ENCODE results near the gene RHBDF2.

The RHBDF2 gene

GRCh38 chr17:76452660-76453430, 48.4 kb downstream of the RHBDF2 start, which contains the start of gene UBE2O:
UBE2O (minus strand) TSS chr17:76453152; CDS start chr17:76453141, 11 bp downstream.
- peak; percentile 76; the same call in 1 of the 2 replicates for TF ChIP-seq TAF1 (IDR thresholded peaks at IDR 0.05; ENCODE audit: borderline replicate concordance, insufficient read depth, low read length)
- no peak for TF ChIP-seq REST (IDR thresholded peaks at IDR 0.05; ENCODE audit: insufficient read depth in 1 of 2, low read depth in 2 of 2, low read length in 2 of 2)
- no peak for TF ChIP-seq SIN3A (IDR thresholded peaks at IDR 0.05; ENCODE audit: borderline replicate concordance, insufficient read depth, low read length)
- peak; percentile 78 for TF ChIP-seq FOXP2 (optimal IDR thresholded peaks at IDR 0.05; ENCODE audit: borderline replicate concordance, extremely low read depth, extremely low read length, insufficient read depth)
- peak; percentile 66 for TF ChIP-seq POLR2AphosphoS5 (IDR thresholded peaks at IDR 0.05; ENCODE audit: low read depth, low read length)

- TF ChIP-seq FOXP2 (optimal IDR thresholded peaks at IDR 0.05; ENCODE audit: borderline replicate concordance, extremely low read depth, extremely low read length, insufficient read depth) (no peak), TAF1 (IDR thresholded peaks at IDR 0.05; ENCODE audit: borderline replicate concordance, insufficient read depth, low read length) (no peak), POLR2AphosphoS5 (IDR thresholded peaks at IDR 0.05; ENCODE audit: low read depth, low read length) (no peak), SIN3A (IDR thresholded peaks at IDR 0.05; ENCODE audit: borderline replicate concordance, insufficient read depth, low read length) (no peak), REST (IDR thresholded peaks at IDR 0.05; ENCODE audit: insufficient read depth in 1 of 2, low read depth in 2 of 2, low read length in 2 of 2) (no peak)
Observed at GRCh38 chr17:76452127-76452659, 49.0 kb downstream of the RHBDF2 start.

GRCh38 chr17:76451506-76451905, 49.7 kb downstream of the RHBDF2 start:
- TF ChIP-seq TAF1 (IDR thresholded peaks at IDR 0.05; ENCODE audit: borderline replicate concordance, insufficient read depth, low read length), result no peak
- TF ChIP-seq FOXP2 (optimal IDR thresholded peaks at IDR 0.05; ENCODE audit: borderline replicate concordance, extremely low read depth, extremely low read length, insufficient read depth), result no peak
- no peak for TF ChIP-seq POLR2AphosphoS5 (IDR thresholded peaks at IDR 0.05; ENCODE audit: low read depth, low read length)
- no peak for TF ChIP-seq SIN3A (IDR thresholded peaks at IDR 0.05; ENCODE audit: borderline replicate concordance, insufficient read depth, low read length)
- no peak for TF ChIP-seq REST (IDR thresholded peaks at IDR 0.05; ENCODE audit: insufficient read depth in 1 of 2, low read depth in 2 of 2, low read length in 2 of 2)

- TF ChIP-seq FOXP2 (optimal IDR thresholded peaks at IDR 0.05; ENCODE audit: borderline replicate concordance, extremely low read depth, extremely low read length, insufficient read depth) (no peak), POLR2AphosphoS5 (IDR thresholded peaks at IDR 0.05; ENCODE audit: low read depth, low read length) (no peak), SIN3A (IDR thresholded peaks at IDR 0.05; ENCODE audit: borderline replicate concordance, insufficient read depth, low read length) (no peak), TAF1 (IDR thresholded peaks at IDR 0.05; ENCODE audit: borderline replicate concordance, insufficient read depth, low read length) (no peak)
Observed at GRCh38 chr17:76449126-76449525, 52.1 kb downstream of the RHBDF2 start.

- TF ChIP-seq SIN3A (IDR thresholded peaks at IDR 0.05; ENCODE audit: borderline replicate concordance, insufficient read depth, low read length), result no peak
- no peak for TF ChIP-seq FOXP2 (optimal IDR thresholded peaks at IDR 0.05; ENCODE audit: borderline replicate concordance, extremely low read depth, extremely low read length, insufficient read depth)
- no peak for TF ChIP-seq POLR2AphosphoS5 (IDR thresholded peaks at IDR 0.05; ENCODE audit: low read depth, low read length)
- no peak for TF ChIP-seq REST (IDR thresholded peaks at IDR 0.05; ENCODE audit: insufficient read depth in 1 of 2, low read depth in 2 of 2, low read length in 2 of 2)
- TF ChIP-seq TAF1 (IDR thresholded peaks at IDR 0.05; ENCODE audit: borderline replicate concordance, insufficient read depth, low read length), result no peak
Observed at GRCh38 chr17:76447931-76448652, 53.1 kb downstream of the RHBDF2 start.
